ENCODE data around the gene CCDC47.

Gene CCDC47

GRCh38 chr17:63697341-63698286 lies 75.8 kb downstream of the CCDC47 start:
- peak; percentile 8 to 45 for DNase-seq

GRCh38 chr17:63696381-63696961 lies 76.9 kb downstream of the CCDC47 start:
- peak; percentile 42 to 58 for DNase-seq

- DNase-seq, result no peak
These were observed 77.5 kb downstream of the CCDC47 start for GRCh38 chr17:63695889-63696288.

Data from NCI-H524 (cell line).